Endothelial cell of hepatic sinusoid (primary cell): ENCODE data around the gene FOXL3.

Source experiments
- in situ Hi-C: cut with HindIII; loops from 2 replicates; pipeline ENCODE4 v1.10.0; 2017; ENCODE audit warnings: low sequenced_read_pairs

Gene FOXL3

DNA sequence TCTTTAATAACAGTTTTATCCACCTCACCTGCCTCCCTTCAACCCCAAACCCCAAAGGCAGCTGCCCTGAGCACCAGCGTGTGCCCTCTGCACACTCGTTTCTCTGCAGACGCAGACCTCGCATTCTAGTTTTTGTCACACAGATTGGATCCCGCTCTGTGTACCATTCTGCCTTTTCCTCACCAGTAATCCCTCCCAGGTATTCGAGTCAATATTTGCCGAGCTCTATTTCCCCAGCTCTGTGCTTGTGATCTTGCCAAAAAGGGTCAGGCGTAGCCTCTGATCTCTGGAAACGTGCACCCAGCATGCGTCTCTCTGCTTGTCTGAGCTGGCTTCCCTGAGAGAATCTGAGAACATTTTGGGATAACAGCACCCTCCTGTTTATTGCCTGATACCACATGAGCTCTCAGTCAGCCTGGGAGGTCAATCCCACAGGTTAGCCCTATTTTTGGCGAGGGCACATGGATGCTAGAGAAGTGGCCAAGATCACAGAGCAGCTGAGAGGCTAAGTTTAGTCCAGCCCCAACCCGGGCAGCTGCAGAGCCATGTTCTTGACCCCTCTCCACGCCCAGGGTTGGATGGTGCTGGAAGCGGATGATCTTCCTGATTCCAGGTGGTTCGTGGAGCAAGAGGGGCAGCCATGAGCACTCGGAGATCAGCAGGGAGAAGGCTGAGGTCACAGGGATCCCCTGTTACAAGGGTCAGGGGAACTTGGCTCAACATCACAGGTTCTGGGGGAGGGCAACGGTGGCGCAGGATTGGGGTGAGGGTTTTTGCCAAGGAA, 29.1 kb downstream of the FOXL3 start:
- in situ Hi-C loops = no loop called here

DNA sequence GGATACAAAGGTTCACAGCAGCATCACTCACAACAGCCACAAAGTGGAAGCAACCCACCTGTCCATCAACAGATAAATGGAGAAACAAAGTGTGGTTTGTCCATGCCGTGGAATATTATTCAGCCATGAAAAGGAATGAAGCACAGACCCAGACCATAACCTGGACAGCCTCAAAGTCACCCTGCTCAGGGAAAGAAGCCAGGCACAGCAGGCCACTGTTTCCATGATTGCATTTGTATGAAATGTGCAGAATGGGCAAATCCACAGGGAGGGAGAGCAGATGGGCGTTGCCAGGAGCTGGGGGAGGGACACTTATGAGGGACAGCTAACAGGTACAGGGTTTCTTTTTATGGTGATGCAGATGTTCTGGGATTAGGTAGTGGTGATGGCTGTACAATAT, 30.3 kb downstream of the FOXL3 start:
- in situ Hi-C loops = no loop called here

DNA sequence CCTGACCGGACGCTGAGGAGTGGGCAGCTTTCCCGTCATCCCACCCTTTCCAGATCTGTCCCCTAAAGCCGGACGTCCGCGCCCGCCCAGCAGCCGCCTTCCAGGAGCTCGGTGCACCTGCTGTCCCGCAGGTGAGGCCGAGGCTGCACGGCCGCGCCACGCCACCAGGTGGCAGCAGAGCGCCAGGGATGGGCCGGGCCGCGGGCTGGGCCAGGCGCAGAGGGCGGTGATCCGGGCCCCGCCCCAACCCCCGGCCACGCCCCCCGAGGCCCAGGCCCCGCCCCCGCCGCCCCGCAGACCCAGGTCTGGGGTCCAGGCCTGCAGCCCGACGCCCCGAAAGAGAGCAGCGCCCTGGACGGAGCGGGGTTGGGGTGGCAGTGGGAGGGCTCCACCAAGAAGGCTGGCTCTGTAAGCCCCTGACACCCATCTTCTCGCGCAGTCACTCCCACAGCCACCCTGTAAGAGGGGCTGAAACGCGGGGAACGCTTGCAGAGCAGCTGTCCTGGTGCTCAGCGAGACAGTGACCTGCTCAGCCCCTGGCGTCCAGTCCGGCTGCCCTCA, 32.2 kb downstream of the FOXL3 start:
- in situ Hi-C loops = no loop called here

DNA sequence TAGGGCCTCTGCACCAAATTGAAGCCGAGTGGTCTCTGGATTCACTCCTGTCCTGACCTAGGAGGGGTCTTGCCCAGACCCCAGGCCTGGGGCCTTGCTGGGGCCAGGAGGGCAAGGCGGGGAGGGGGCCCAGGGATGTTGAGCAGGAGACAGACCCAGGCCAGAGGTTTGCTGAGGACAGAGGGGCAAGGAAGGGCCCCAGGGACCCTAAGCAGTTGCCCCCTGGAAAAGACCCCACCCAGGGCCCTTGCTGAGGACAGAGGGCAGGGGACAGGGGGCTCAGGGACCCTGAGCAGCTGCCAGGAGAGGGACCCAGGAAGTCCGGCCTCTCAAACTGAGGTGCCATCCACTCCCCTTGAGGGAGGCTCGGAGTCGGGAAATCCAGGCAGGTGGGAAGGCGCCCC, 32.7 kb downstream of the FOXL3 start:
- in situ Hi-C loops = no loop called here

DNA sequence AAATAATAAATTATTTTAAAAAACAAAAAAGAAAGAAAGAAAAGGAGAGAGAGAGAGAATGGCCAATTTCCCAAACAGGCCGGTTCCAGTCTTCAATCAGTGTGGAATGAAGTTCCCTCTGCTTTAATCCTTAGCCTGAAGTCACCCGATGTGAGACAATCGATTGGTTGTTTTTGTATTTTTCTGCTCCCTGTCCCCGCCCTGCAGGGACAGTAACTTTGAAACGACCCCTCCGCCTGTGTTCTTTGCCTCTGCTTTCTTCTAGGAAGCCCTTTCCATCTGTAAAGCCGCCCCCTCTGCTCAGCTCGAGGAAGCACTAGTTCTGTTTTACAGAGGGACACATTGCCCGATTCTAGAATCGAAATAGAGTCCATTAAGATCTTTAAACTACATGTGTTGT, 33.4 kb downstream of the FOXL3 start:
- in situ Hi-C loops = no loop called here

DNA sequence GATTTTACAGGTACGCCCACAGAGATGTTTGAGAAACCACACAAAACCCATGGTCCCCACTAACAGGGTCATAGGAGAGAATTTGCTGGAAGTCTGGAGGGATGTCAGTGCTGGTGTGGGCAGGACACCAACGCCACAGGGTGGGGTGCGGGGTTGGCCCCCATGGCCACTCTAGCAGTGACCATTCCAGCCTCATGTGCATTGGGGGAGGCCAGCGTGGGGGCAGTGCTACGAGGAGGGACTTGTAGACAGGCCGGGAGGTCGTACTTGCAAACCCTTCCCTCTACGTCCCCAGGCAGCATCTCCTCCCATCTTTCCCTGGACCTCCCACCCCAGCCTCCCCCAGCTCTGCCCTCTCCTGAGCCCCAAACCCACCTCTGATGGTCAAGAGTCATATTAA, 34.0 kb downstream of the FOXL3 start:
- in situ Hi-C loops = no loop called here

DNA sequence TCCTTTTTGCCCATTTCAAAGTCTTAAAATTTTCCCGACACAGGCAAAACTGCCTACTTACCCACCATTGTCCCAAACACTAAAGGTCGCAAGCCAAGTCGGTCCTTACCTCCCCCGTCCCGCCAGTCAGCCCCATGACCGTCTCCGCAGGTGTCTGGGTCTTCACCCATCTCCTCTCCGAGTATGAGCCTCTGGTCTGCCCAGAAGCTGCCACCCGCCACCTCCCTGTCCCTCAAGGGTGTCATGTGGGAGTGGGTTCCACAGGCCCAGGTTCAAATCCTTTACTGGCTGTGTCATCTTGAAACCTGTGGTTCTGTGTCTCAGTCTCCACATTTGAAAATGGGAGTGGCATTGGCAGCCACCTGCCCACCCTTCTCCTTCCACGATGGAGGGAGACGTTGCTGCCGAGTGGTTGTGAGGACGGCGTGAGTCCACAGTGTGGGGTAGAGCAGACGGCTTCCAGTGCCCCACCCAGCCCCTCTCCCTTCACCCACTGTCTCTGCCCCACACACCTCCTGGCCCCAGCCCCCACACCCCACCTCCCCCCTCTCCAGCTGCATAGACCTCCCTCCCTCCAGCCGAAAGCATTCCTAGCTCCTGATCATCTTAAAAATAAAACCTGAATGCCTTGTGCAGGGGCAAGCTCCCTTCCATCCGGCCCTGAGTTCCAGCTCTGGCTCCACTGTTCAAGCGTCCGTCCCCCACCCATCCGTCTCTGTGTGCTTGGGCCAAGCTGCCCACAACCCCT, 35.3 kb downstream of the FOXL3 start:
- in situ Hi-C loops = no loop called here

DNA sequence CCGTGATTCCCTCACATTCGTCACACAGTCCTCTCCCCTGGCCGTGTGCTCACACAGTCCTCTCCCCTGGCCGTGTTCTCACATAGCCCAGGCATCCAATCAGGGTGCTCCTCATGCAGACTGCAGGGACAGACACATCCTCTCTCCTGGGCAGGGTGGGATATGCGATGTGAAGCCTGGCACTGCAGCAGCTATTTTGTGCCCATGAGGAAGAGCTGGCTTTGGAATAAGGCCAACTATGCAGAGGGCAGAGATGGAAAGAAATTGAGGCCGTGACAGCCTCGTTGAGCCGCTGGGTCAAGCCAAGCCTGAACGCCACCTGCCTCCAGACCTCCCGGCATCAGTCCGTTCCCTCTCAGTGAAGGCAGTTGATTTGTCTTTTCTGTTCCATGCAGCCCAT, 35.8 kb downstream of the FOXL3 start:
- in situ Hi-C loops = no loop called here

DNA sequence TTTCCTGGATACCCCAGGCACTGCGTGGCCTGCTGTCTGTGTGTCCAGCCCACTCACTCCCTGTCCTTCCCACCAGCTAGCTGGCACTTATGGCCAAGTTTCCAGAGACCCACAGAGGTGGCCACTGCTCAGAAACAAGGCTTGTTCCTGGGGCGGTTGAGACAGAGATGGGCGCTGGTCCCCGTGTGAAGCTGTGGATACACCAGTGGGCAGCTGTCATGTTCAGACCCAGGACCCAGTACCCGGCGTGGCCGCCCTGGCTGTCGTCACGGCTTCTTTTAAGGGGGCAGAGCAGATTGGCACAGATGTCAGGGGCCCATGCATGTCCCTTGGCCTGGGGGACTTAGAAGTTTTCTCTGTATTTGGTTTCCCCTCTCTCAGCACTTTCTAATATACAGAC, 36.3 kb downstream of the FOXL3 start:
- in situ Hi-C loops = no loop called here

DNA sequence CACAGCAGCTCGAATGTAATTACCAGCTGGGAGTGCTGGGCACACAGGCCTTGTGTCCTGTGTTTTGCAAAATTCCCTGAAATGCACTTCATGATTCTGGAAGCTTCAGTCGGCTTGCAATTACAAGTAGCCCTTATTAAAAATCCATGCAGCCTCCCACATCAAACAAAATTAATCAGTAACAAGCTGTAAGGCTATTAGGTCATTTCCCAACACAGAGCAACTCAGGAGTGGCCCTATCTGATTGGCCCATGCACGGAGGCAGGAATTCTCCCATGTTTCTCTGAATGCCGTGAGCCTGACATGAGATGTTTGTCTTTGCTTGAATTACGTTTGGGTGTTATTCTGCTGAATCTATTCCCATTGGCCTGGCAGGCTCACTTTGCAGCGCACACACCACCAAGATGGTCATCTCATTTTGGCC, 36.9 kb downstream of the FOXL3 start:
- in situ Hi-C loops = no loop called here

DNA sequence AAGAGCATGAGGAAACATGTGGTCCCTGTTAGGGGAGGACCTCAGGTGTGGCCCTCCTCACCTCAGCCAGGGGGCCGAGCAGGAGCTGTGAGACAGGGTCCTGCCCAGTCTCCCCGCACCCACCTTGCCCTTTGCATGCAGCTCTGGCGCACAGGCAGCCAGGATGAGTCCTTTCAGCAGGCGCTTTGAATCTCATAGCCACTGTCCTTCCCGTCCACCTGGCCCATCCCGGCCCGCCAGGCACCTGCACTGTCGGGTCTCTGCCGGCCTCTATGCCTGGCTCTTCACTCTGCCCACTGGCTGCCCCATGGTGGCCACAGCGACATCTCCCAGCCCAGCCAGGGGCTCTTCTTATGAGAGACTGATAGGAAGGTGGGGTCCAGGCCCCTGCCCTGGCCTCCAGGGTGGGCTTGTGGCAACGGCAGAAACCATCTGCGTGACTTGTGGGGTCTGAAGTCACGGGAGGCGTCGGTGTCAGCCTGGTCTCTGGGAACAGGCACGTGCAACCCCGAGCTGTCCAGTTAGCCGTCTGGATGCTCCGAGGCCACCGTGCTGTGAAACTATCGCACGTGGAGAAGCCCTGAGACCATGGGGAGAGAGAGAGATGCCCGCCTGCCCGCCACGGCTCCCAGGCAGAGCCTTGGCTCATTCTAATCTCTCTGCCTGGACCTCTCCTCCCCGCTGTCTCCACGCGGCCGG, 37.4 kb downstream of the FOXL3 start:
- in situ Hi-C loops = no loop called here

DNA sequence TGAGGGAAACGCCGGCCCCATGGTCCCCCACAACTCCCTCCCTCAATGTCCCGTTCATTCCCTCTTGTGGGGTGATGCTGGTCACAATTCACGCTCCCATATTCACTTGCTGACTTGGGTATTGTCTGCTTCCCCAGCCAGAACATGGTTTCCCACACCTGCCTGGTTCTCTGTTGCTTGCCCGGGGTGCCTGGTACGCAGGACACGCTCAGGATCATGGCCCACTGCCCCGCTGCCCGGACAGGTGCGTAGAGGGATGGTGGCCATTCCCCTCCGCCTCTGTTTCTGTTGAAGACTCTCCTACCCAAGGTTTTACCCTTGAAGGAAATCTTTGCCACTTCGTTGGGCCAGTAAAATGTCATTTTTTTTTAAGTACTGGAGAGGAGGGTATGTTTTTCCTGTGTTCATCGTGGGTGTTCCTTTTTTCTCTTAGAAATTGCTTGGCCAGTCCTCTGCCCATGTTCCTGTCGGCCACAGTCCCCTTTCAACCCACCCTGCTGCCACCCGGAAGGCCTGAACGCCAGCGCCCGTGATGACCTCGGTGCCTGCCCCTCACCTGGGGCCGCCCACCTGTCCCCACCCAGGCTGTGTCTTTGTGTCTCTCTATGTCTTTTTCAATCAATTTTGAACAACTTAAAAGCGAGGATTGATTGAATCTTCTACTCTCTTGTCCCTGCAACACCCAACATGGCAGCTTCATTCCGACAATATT, 38.2 kb downstream of the FOXL3 start:
- in situ Hi-C loops = no loop called here

DNA sequence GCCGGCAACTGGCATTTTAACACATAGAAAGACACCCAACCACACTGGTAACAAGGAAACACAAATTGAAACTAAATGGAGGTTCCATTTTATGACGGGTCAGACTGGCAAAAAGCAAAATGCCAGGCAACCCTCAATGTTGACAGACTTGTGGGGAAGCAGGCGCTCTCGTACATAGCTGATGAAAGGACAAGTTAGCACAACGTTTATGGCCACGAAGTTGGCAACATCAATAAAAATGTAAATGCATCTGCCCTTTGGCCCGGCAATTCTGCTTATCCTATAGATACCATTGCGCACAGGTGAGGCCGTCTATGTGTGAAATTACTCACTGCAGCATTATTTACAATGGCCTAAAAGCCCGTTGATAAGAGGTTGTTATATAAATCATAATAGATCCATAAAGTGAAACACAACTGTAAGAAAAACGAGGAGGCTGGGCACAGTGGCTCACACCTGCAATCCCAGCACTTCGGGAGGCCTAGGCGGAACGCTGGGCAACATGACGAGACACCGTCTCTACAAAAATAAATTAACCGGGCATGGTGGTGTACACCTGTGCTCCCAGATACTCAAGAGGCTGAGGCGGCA, 39.8 kb downstream of the FOXL3 start:
- in situ Hi-C loops = no loop called here

DNA sequence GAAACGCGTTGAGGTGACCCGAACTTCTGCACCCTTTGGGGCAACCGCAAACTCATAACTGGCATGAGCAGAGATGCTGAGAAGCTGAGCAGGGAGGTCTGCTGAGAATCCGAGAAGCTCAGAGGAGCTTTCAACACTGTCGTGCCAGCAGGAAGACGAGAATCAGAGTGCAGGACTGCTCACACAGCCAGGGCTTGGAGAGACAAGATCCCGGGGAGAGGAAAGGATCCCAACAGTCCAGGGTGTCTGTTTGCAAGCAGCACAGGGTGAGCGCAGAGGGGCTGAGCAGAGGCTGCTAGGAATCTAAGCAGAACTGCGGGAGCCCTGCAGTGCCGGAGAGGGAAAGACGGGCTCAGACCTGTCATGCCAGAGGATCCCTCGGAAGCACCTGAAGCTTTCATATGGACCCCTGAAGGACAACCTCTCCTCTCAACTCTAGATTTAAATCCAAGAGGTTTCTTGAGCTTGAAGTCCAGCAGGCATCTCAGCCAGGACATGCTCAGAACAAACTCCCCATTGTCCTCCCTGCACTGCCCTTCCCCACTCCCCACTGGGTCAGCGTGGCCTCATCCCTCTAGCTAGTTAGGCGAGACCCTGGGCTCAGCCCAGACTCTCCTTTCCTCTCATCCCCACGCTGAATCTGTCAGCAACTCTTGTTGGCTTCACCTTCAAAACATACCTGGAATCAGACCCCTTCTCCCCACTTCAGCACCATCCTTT, 40.7 kb downstream of the FOXL3 start:
- in situ Hi-C loops = no loop called here

DNA sequence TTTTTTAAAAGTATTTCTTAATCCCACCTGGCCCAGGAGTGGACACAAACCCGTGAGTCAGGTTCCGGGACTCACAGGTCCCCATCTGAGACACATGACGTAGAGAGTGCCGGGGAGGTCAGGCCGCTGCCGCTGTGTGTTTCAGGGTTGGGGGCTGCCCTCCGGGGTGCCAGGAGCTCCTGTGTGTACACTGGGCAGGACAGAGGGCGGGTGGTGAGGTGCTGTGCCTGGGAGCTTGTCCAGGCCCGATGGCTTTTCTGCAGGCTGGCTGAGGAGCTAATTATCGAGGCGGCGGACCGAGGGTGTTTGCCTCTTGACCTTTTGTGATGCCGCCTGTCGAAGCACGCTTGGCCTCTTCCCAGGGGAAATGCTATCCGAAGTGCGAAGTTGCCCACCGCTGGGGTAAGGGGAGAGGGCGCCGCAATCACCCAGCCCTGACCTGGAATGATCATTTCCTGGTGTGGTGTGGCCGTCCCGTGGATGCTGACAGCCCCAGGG, 42.1 kb downstream of the FOXL3 start:
- in situ Hi-C loops = no loop called here

DNA sequence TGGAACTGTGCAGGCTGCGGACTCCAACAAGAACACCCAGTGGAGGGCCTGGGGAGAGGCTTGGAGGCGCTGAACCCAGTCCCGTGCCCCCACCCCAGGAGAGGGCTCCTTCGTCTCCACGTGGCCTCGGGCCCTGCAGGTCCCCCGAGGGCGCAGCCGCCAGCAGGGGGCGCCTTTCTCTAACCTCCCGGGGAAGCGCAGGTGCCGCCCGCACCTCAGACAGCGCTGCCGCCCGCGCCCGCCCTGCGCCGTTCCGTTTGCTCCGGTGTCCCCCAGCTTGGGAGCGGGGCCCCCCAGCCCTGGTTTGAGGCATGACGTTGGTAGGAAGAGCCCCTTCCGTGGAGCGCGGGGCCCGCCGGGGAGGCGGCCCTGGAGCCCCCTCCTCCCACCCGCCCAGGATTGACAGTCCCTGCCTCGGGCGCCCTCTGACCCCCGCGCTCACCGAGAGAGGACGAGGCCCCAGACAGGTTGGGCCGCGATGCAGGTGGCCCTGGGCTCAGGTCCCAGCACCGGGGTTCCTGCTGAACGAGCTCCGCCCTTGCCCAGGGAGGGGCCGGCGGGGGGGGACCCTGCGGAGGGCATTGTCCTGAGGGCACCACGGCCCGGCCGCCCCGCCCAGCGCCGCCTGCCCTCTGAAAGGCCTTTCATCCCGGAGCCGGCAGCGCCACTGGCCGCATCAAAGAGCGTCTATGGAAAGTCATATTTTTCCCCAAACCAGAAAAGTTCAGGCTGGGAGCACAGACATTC, 42.8 kb downstream of the FOXL3 start:
- in situ Hi-C loops = no loop called here

DNA sequence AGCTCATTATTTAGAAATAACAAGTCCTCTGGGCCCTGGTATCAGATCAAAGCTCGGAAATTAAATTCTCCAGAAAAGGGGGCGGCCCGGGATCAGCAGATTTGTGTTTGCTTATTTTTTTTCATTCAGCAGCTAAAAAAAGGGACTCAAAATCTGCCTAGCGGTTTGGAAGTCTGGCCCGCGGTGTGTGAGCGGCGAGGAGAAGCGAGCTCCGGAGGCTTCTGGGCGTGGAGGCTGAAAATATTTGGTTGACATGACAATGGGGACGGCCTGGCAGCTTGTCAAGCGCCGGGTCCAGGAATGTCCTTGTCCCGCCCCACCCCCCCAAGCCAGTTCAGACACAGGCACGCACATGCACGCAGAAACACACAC, 43.4 kb downstream of the FOXL3 start:
- in situ Hi-C loops = no loop called here

DNA sequence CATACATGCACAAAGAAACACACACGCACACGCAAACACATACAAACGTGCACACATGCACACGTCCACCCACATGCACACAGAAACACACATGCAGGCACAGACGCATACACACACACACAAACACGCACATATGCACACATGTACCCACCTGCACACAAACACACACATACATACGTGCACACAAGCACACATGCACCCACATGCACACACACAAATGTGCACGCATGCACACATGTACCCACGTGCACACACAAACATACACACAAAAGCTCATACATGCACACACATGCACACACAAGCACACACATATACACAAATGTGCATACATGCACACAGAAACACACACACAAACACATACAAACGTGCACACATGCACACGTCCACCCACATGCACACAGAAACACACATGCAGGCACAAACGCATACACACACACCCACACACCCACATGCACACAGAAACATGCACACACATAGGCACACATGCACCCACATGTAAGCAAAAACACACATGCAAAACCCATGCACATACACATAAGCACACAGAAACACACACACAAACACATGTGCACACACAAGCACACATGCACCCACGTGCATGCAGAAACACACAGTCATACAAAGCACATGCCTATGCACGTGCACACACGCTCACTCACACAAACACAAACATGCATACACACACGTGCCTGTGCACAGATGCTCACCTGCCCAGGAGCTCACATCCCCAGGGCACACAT, 44.8 kb downstream of the FOXL3 start:
- in situ Hi-C loops = loop anchor here (5.0 kb wide), 3 partner anchors 63 to 443 kb away; no protein-coding TSS in a partner anchor
